ENCODE measurements around the gene CCNB1IP1.
"Not testable (repeated sequence)": the region's sequence is repeated elsewhere in the genome, so short reads cannot be mapped to it uniquely, and the experiment has no call there.

The CCNB1IP1 gene
- total RNA-seq: 38.0 to 39.0 reads per million in 2 donors

GRCh38 chr14:20332788-20333493, at the start of gene CCNB1IP1:
Gene CCNB1IP1 (minus strand): TSS chr14:20333279. CDS start chr14:20316523, 16,756 bp downstream.
- DNase-seq: no peak

GRCh38 chr14:20382526-20382925, 49.4 kb upstream of the CCNB1IP1 start:
- no peak for DNase-seq

- no peak for DNase-seq
These were observed 48.3 kb upstream of the CCNB1IP1 start for GRCh38 chr14:20381341-20381740.

GRCh38 chr14:20380681-20381080, 47.6 kb upstream of the CCNB1IP1 start:
- DNase-seq: no peak

GRCh38 chr14:20379743-20380142, 46.7 kb upstream of the CCNB1IP1 start:
- no peak for DNase-seq

GRCh38 chr14:20377171-20377570, 44.1 kb upstream of the CCNB1IP1 start:
- no peak for DNase-seq

GRCh38 chr14:20376071-20376588, 43.1 kb upstream of the CCNB1IP1 start:
- DNase-seq: no peak

GRCh38 chr14:20375471-20375870, 42.4 kb upstream of the CCNB1IP1 start:
- DNase-seq: no peak

- no peak for DNase-seq
These were observed 39.7 kb upstream of the CCNB1IP1 start for GRCh38 chr14:20372796-20373195.

GRCh38 chr14:20365928-20366327, 32.8 kb upstream of the CCNB1IP1 start:
- DNase-seq: no peak

- not testable (repeated sequence) for DNase-seq
These were observed 25.4 kb upstream of the CCNB1IP1 start for GRCh38 chr14:20358474-20358873.

GRCh38 chr14:20356422-20356821, 23.3 kb upstream of the CCNB1IP1 start:
- no peak for DNase-seq

- no peak for DNase-seq
These were observed 17.8 kb upstream of the CCNB1IP1 start for GRCh38 chr14:20350860-20351259.

- DNase-seq: no peak
These were observed 17.2 kb upstream of the CCNB1IP1 start for GRCh38 chr14:20350282-20350681.

- DNase-seq: no peak
These were observed 14.7 kb upstream of the CCNB1IP1 start for GRCh38 chr14:20347747-20348146.

- DNase-seq: no peak
These were observed 13.6 kb upstream of the CCNB1IP1 start for GRCh38 chr14:20346713-20347112.

- DNase-seq: no peak
These were observed 12.3 kb upstream of the CCNB1IP1 start for GRCh38 chr14:20345366-20345765.

GRCh38 chr14:20343862-20344220, 10.8 kb upstream of the CCNB1IP1 start:
- no peak for DNase-seq

GRCh38 chr14:20343092-20343861, 10.2 kb upstream of the CCNB1IP1 start, which contains the start of gene PARP2:
Gene PARP2 (plus strand): TSS chr14:20343635. CDS start chr14:20343642, 7 bp downstream.
- peak; percentile 85 for DNase-seq

GRCh38 chr14:20341646-20342045, 8.6 kb upstream of the CCNB1IP1 start:
- no peak for DNase-seq

- DNase-seq: not testable (repeated sequence)
These were observed 8.0 kb upstream of the CCNB1IP1 start for GRCh38 chr14:20341032-20341431.

- no peak for DNase-seq
These were observed 938 bp upstream of the CCNB1IP1 start for GRCh38 chr14:20334017-20334416.

- DNase-seq: no peak
These were observed 389 bp upstream of the CCNB1IP1 start for GRCh38 chr14:20333494-20333841.

GRCh38 chr14:20332431-20332787, 670 bp downstream of the CCNB1IP1 start:
- no peak for DNase-seq

Measured in activated gamma-delta T cell (primary cell).